Measurements from ENCODE around the gene ARHGAP6.
A peak's percentile ranks its signal among the peaks of the same experiment; 100 is the strongest.

Gene ARHGAP6

DNA sequence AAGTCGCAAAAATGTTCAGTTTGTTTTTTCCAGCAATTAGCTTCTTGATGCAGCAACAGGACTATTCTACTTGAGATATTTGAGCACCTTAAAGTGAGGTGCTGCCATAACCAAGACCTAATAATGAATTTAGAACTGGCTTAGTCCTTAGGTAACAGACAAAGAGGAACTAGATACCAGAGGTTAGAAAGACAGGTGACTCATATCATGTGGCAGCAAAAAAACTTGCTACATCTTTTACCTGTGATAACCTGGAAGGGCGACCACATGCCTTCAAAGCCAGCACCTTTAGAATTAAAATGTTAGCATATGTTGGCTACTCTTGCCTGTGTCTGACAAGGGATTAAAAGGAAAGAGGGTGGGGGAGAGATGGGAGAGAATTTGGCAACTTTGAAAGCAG lies 90.4 kb downstream of the ARHGAP6 start:
- DNase-seq (ENCODE audit: low read depth): no peak

DNA sequence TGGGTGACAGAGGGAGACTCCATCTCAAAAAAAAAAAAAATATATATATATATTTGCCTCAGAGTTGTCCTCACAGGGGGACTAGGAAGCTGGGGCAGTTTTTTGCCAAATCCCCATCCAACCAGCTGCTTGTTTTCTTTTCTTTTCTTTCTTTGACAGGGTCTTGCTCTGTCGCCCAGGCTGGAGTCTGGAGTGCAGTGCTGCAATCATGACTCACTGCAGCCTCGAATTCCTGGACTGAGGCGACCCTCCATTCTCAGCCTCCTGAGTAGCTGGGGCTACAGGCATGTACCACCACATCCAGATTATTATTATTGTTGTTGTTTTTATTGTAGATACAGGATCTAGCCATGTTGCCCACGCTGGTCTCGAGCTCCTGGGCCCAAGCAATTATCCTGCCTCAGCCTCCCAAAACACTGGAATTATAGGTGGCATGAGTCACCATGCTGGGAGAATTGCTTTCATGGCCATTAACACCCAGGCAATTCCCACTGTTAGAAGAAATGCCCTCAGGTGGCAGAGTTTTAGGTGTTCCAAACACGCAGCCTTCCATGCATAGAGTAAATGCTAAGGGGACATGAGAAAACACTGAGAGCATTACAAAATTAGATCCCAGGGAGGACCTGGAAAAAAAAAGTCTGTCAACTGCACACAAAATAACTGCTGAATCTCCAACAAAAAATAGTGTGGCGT lies 98.0 kb downstream of the ARHGAP6 start:
- DNase-seq (ENCODE audit: low read depth): no peak

DNA sequence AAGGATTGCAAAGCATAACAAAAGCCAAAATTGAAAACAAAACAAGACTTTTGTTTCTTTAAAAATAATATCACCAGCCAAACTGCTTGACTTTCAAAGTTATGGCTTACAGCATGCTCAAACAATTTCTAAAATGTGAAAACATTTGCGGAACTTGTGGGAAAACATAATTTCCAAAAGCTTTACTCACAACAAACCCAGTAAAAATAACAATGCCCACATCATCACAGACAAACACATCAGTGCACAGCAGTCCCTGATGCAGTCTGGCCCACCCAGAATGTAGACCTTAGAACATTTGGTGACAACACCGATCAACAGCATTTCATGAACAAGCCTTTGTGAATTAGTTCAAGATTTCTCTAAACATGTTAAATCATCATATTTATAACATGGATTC lies 98.9 kb downstream of the ARHGAP6 start:
- DNase-seq (ENCODE audit: low read depth): no peak

DNA sequence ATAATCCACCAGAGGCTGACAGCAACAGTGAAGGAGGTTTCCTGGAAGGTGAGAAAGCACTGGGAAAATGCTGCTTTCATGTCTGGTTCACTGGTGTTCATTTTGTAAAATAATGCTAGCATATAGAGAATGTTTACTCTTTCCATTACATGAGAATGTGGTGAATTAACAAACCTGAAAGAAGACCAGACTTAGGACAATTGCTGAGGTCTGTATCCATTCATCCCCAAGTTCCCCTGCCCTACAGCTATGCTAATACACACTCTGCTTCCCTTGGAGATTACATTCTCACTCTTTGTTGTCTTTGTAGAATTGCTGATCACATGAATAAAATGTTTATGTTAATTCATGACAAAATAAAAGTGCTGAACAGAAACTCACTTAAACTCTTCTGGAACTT lies 99.5 kb downstream of the ARHGAP6 start:
- no peak for DNase-seq (ENCODE audit: low read depth)

DNA sequence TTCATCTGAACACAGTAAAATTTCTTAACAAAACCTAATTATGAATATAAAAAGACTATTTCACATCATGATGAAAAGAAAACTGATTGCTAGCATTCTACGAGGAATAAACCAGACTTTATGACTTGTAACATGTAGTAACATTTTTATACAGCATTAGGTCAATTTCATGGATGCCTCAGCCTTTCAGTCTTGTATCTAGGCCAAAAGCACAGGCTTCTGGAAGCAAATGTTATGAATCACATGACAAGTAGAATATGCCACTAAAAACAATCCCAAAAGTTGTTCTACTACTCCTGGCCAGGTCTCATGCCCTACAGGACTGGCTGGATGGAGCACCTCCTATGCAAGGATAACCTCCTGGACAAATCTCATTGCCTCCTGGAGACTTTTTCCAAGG lies 101.2 kb downstream of the ARHGAP6 start:
- DNase-seq (ENCODE audit: low read depth): no peak

DNA sequence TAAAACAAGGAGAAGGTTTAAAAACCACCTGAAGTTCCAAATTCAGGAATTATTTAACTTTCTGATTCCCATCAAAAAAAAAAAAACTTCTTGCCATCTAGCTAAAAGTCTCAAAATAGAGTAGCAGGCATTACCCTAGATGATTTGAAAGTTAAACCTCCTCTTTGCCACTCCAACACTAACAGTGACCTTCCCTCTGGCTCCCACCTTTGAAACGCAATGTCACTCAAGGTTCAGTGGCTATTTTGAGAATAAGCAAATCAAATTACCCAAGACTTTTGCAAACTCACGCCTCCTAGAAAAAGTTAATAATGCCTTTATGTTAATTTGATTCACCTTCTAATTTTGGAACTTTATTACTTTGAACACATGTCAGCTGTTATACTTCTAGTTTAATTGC lies 103.2 kb downstream of the ARHGAP6 start:
- no peak for DNase-seq (ENCODE audit: low read depth)

DNA sequence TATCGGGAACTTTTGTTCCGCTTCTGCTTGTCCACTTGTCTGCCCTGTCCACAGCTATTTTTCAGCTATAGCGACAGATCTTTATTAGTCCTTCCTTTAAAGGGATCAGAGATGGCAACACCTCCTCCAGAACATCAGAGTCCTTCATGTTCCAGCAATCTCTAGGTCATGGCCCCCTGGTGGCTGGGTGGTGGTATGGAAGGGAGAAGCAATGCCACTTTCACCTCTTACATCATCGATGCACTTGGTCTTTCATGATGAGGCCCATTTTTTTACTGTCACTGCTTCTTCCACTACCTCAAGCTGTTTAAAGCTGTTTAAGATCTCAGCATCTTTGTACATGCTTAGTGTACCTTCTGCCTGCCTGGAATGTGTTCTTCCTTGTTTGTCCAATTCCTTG lies 106.7 kb downstream of the ARHGAP6 start:
- DNase-seq (ENCODE audit: low read depth): peak; percentile 22

DNA sequence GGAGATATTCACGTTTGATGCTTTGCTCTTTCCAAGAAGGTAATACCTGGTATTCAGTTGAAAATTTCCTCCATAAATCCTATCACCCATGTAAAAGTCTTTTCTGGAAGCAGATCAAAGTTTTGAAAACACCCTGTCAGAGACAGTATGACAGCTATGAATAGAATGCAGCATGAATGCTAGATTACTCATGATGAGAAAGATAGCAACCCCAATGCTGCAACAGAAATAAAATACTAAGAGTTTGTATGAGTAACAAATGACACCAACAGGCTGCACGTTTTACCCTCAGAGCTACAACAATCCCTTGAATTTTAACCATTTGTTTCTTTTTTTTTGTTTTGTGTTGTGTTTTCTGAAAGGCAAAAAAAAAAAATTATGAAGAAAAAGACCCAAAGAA lies 108.6 kb downstream of the ARHGAP6 start:
- DNase-seq (ENCODE audit: low read depth): no peak

DNA sequence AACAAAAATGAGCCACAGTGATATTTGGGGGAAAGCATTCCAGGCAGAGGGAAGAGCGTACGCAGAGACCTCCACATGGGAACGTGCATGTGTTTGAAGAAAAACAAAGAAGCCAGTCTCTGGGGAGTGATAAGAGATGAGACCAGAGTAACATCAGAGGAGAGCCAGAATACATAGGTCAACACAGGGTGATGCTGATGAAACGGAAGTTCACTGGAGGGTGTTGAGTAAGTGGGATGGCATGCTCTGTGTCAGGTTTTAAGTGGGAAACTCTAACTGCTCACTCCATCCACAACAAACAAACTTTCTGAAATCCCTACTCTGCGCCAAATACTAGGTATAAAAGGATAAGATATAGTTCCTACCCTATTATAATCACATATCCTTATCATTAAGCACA lies 110.0 kb downstream of the ARHGAP6 start:
- no peak for DNase-seq (ENCODE audit: low read depth)

DNA sequence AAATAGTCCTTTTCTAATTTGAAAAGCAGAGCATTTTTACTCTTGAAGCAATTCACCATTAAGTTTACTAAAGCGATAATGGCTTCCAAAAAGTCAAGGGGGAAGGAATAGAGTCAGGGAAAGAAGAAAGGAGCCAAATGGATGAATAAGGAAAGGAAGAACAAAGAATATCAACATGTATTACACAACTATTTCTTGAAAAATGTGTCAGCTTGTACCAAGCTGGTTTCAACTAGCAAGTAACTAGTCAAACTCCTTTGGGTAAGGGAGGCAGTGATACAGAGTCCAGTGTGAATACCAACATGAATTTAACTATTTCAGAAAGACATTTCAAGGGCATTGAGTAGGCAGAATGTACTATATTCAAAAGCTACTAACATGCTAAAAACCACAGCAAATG lies 112.1 kb downstream of the ARHGAP6 start:
- no peak for DNase-seq (ENCODE audit: low read depth)

DNA sequence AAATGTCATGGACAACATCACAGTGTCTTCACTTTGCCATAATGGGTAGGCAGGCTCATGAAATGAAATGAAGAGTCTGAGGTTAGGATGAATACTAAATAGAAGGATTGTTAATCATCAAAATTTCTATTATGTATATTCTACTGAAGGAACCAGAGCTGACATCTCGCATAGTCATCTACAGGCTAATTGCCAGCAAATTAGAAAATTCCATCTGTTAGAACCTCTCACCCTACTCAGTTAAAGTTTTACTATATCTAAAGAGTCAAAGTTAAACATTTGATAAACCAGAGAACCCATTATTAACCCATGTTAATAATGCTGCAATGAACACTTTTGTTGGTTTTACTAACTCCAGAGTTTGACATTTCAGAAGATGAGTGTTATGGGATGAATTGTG lies 114.6 kb downstream of the ARHGAP6 start:
- DNase-seq (ENCODE audit: low read depth): no peak

DNA sequence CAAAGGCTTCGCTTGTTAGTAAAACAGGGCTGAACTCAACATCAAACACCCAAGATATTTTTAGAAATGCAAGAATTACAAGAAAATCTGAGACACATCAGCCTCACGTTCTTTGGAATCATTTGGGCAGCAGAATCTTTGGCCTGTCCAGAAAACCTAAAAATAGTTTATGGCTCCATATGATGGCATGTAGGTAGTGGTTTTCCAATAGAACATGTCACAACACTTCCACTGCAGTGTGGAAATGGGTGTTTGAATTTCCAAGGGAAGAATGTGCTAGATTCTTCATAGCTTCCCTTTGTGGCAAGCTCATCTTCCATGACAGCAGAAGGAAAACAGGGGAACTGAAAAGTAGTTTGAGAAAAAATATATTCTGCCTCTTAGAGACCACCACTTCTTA lies 118.8 kb downstream of the ARHGAP6 start:
- no peak for DNase-seq (ENCODE audit: low read depth)

DNA sequence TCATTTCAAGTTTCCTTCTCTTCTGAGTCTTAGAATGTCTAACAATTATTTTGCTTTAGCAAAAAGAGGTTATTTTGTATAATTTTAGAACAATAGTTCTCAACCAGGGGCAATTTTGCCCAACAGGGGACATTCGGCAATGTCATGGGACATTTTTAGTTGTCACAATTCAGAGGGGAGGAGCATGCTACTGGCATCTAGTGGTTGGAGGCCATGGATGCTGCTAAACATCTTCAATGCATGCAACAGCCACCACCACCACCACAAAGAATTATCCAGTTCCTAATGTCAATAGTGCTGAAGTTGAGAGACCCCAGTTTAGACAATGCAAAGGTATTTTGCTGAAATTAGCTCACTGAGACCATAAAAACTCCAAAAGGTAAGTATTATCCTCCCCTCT lies 122.5 kb downstream of the ARHGAP6 start:
- no peak for DNase-seq (ENCODE audit: low read depth)

DNA sequence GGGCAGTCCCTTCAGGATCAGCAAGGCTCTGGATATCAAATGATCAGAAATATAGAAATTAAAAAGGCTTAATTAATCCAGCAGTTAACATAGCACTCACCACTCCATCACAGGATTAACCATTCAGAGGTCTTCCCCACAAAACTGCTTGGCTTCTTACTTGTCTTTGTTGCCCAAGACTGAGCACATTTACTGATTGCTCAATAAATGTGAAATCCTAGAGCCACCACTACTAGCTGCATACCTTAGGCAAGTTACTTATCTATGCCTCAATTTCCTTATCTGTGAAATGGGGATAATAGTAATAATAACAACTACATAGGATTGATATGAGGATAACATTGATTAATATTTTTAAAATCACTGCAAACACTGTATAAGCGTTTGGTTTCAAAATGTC lies 124.2 kb downstream of the ARHGAP6 start:
- no peak for DNase-seq (ENCODE audit: low read depth)

DNA sequence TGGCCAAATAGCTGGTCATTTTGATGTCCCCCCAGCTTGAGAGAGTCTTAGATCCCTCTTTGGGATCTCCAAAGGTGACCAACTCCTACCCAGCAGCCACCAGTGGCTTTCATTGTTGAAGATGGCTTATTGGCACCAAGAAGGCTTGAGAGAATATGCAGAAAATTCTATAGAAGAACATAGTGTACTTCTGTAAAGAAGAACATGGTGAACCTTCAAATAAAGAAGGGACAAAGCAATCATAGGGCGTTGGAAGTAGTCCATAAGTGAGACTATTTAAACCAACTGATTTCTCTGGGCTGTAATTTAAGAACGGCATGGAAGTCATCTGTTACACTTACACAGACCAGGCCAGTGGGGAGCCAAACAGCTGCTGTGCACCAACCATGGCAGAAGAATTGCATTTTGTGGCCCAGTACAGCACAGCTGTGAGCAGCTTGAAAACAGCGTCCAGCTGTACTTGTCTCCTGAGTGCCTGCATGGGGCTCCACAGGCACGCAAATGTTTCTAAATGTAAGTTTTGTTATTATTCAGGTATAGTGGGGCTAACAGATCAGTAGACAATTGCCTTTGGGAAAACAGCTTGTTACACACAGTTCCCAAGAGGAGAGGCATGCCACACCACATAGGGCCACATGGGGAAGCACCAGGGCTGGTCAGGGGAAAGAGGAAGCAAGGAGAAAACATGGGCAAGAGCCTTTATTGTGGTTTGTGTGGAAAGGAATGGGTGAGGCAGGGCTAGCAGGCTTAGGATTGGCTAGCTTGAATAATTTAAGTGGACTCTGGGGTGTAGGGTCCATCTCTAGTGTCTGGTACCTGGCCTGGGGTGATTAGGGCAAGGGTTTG lies 125.0 kb downstream of the ARHGAP6 start:
- no peak for DNase-seq (ENCODE audit: low read depth)

DNA sequence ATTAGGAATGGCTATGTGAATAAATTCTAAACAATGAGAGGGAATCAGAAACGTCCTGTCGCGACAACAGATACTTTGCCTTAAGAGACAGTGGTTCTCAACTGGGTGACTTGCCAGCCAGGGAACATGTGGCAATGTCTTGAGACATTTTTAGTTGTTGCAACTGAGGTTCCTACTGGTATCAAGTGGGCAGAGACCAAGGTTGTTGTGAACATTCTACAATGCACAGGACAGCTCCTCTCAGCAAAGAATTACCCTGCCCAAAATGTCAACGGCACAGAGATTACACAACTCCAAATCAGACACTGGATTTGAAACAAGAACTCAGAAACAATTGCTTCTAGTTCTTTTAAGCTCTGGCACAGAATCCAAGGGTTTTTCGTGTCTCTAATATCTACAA lies 128.6 kb downstream of the ARHGAP6 start:
- no peak for DNase-seq (ENCODE audit: low read depth)

DNA sequence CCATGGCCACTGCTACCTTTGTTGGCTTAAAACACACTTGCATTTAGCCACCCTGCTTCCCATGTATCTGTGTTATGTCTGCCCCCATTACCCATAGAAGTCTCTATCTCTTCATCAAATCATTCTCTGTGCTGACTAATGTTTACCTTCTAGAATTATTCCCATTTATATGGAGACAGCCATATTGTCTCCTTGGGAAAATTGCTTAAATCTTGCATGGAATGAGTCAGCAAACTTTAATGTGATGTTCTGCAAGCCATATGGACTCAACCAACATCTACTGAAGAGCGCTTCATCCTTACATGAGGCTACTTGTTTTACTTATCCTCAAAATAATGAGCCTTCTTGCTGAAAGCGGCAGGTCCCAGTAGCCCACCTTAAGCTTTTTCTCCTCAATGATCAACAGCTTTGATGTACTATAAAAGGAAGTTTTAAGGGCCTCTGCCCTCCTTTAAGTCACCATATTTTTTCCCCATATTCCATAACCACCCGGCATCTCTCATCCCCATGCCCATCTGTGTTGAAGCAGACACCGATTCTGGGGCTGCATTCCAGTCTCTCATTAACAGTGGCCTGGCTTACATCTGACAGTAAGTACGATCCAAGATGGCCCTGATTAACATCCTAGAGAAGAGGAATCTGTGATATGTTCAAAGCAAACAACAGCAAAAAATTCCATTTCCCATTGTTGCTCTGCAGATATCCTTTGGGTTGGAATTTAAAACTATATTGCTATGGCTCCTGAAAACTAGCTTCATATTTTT lies 130.4 kb downstream of the ARHGAP6 start:
- no peak for DNase-seq (ENCODE audit: low read depth)

DNA sequence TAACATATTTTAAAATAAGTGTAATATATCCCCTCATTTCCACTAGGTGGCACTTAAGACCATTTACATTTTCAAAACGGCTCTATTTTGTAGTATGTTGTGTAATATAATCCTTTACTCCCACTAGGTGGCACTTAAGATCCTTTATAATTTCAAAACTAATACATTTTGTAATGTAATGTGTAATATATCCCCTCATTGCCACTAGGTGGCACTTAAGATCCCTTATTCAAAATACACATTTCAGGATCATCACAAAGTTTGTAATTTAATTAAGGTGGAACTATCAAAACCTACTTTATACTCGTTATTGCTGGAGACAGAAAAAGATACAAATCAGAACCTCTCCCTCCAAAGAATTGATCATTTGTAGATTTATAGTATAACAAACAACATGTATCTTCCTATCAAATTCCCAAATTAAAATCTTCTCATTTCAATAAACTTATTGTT lies 132.5 kb downstream of the ARHGAP6 start:
- DNase-seq (ENCODE audit: low read depth): no peak

DNA sequence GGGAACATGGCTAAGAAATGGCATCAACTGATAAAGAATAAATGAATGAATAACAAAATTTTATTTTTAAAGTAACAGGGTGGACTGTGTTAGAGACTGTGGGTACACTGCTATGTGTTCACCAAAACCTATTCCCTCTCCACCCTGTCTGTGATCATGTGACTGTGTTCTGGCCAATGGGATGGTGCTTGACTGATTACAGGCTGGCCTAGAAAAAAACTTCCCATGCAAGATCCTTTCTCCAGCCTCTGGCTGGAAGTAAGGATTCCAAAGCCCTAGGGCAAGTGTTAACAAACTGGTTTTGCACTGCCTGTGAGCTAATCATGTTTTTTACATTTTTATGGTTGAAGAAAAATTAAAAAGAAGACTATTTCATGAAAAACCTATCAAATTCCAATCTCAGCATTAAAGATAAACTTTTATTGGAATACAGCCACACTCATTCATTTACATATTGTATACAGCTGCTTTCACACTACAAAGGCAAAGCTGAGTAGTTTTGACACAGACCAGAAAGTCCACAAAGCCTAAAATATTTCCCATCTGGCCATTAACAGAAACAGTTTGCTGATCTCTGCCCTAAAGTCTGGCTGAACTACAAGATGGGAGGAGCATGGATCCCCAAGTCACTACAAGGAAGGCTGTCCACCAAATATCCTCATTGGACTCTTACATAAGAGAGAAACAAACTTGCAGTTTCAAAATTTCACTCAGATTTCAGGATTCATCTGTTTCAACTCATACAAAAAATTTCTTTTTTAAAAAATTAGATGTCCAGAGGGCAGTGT lies 133.2 kb downstream of the ARHGAP6 start:
- DNase-seq (ENCODE audit: low read depth): no peak

DNA sequence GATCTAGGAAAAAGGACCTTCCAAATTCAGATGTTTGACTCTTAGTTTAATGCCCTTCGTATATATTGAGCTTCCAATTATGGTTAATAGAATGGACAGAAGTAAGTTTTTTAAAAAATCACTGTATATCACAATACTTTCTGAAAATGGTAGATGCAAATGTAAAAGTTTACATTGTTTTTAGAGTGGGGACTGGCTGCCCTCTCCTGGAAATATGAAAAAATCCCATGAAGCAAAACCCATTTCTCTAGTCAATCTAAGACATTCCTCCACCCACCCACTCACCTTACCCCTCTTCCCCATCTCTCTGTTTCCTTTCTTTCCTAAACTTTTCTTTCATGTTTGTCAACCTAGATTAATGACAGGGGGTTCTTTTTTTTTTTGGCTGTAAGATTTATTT lies 134.5 kb downstream of the ARHGAP6 start:
- no peak for DNase-seq (ENCODE audit: low read depth)

DNA sequence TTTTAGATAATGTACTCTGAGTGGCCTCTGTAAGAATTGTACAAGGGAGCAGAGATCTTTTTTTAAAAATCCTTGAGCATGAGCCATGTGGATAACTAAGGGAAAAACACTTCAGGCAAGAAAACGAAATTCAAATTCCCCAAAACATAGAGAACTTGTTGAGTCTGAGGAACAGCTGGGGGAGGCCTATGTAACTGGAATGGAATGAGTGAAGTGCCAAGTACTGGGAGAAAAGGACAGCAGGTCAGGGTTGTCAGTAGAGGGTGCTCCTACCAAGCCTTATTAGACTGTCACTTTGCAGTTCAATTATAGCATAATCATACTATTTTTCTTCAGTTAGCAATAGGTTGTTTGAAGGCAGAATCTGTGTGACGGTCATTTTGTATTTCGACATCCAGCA lies 135.1 kb downstream of the ARHGAP6 start:
- DNase-seq (ENCODE audit: low read depth): no peak

DNA sequence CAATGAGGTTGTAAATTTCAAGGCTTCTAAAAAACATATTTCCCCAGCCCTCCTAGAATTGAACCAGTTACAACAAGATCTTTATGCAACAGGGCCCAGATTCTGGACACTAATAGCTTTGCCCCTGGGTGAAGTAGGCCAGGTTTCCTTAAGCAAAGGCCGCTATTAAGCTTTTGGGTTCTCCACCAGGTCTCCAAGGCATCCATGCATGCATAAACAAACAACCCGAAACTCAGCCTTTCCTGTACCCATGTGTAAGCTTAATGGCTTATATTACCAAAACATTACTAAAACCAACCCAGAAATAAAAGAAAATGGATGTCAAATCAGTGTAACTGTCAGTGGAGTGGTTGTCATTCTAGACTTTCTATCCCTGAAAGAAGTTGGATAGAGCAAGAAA lies 137.1 kb downstream of the ARHGAP6 start:
- DNase-seq (ENCODE audit: low read depth): no peak
